HepG2 (cell line): ENCODE data around the gene GPS1. TPM values are rescaled to one million over a fixed set of nuclear protein-coding genes. Genes with fewer than 3 reads are reported as not detected.

ENCODE experiments used
- CREB1 ChIP-seq, 2 experiments: fragments of 450-650 bp in 1 of 2; IDR thresholded peaks; 2 replicates each; pipeline ENCODE4 v1.6.1; 2016 to 2017; ENCODE audit warnings: control low read depth in 1 of 2, mild to moderate bottlenecking in 1 of 2, missing compliant biosample characterization in 1 of 2, missing genetic modification characterization in 1 of 2
- FOXA1 ChIP-seq, 2 experiments: fragments of 450-650 bp in 1 of 2; sonication (generic) in 1 of 2; formaldehyde crosslinking in 1 of 2; IDR thresholded peaks; 2 replicates each; pipeline versions ENCODE4 v1.4.0 to v1.6.1; 2016 to 2020; ENCODE audit warnings: missing genetic modification reagents in 1 of 2
- HES4 ChIP-seq: sonication (generic); formaldehyde crosslinking; IDR thresholded peaks from 2 replicates; pipeline ENCODE4 v1.9.0; 2021; ENCODE audit warnings: mild to moderate bottlenecking, missing genetic modification reagents, borderline replicate concordance
- IRF2 ChIP-seq: IDR thresholded peaks from 2 replicates; pipeline ENCODE4 v1.6.1; 2018; ENCODE audit warnings: missing genetic modification reagents, missing compliant biosample characterization
- JUND ChIP-seq: sonication (generic); formaldehyde crosslinking; IDR thresholded peaks from 2 replicates; pipeline ENCODE4 v1.8.0; 2022; ENCODE audit warnings: mild to moderate bottlenecking, missing genetic modification reagents
- KAT8 ChIP-seq: IDR thresholded peaks from 2 replicates; pipeline ENCODE4 v1.6.1; 2016; ENCODE audit warnings: missing genetic modification reagents, missing compliant biosample characterization
- NFATC3 ChIP-seq: sonication (generic); formaldehyde crosslinking; IDR thresholded peaks from 2 replicates; pipeline ENCODE4 v1.5.1; 2020; ENCODE audit warnings: mild to moderate bottlenecking, missing genetic modification reagents
- SALL2 ChIP-seq: sonication (generic); formaldehyde crosslinking; IDR thresholded peaks from 2 replicates; pipeline ENCODE4 v1.8.1; 2023; ENCODE audit warnings: mild to moderate bottlenecking, missing genetic modification reagents, inconsistent platforms
- TEAD3 ChIP-seq: optimal IDR thresholded peaks from 2 replicates; pipeline ENCODE3; 2016; ENCODE audit warnings: borderline replicate concordance
- ZFP41 ChIP-seq: sonication (generic); formaldehyde crosslinking; IDR thresholded peaks from 2 replicates; pipeline ENCODE4 v1.4.0; 2020; ENCODE audit warnings: mild to moderate bottlenecking, missing genetic modification reagents, borderline replicate concordance
- ZNF10 ChIP-seq: sonication (generic); formaldehyde crosslinking; IDR thresholded peaks from 2 replicates; pipeline ENCODE4 v1.4.0; 2020; ENCODE audit warnings: mild to moderate bottlenecking, low read depth, missing genetic modification reagents, borderline replicate concordance
- ZNF121 ChIP-seq: sonication (generic); formaldehyde crosslinking; IDR thresholded peaks from 2 replicates; pipeline ENCODE4 v1.5.0; 2020; ENCODE audit warnings: mild to moderate bottlenecking, missing genetic modification reagents
- ZNF142 ChIP-seq: sonication (generic); formaldehyde crosslinking; IDR thresholded peaks from 2 replicates; pipeline ENCODE4 v1.4.0; 2020; ENCODE audit warnings: missing genetic modification reagents
- ZNF296 ChIP-seq: sonication (generic); formaldehyde crosslinking; conservative IDR thresholded peaks from 2 replicates; pipeline ENCODE4 v1.5.0; 2020; ENCODE audit warnings: mild to moderate bottlenecking, missing genetic modification reagents
- ZNF576 ChIP-seq: sonication (generic); formaldehyde crosslinking; IDR thresholded peaks from 2 replicates; pipeline ENCODE4 v1.4.0; 2020; ENCODE audit warnings: mild to moderate bottlenecking, missing genetic modification reagents
- ZNF605 ChIP-seq: sonication (generic); formaldehyde crosslinking; IDR thresholded peaks from 2 replicates; pipeline ENCODE4 v1.8.0; 2022; ENCODE audit warnings: mild to moderate bottlenecking, missing genetic modification reagents
- ZNF619 ChIP-seq: sonication (generic); formaldehyde crosslinking; IDR thresholded peaks from 2 replicates; pipeline ENCODE4 v1.4.0; 2020; ENCODE audit warnings: mild to moderate bottlenecking, missing genetic modification reagents
- ZNF841 ChIP-seq: sonication (generic); formaldehyde crosslinking; IDR thresholded peaks from 2 replicates; pipeline ENCODE4 v1.8.1; 2023; ENCODE audit warnings: missing genetic modification reagents, borderline replicate concordance
- ZSCAN29 ChIP-seq: sonication (generic); formaldehyde crosslinking; conservative IDR thresholded peaks from 2 replicates; pipeline ENCODE4 v1.4.0; 2020; ENCODE audit warnings: mild to moderate bottlenecking, missing genetic modification reagents
- polyA plus RNA-seq, 8 experiments: library from polyadenylated mRNA; depleted of rRNA in 3 of 8; stranded (reverse) in 7 of 8; unstranded in 1 of 8; fragments of >200 nt; fragmentation: Illumina TruSeq in 4 of 8; extraction: Trizol in 4 of 8; gene quantifications; 2 replicates each; pipeline versions ENCODE4 v1.2.1 to v1.2.3, GENCODE V29; 2011 to 2016; ENCODE audit warnings: low read depth in 4 of 8, missing spikeins in 1 of 8, mixed read lengths in 1 of 8; ENCODE audit not compliant: insufficient read depth in 1 of 8
- total RNA-seq, 5 experiments: library from RNA; depleted of rRNA; stranded (reverse); fragments of >200 nt; fragmentation: Illumina TruSeq; extraction: Trizol; gene quantifications; 2 replicates each; pipeline ENCODE4 v1.2.3, GENCODE V29; 2016; ENCODE audit warnings: low read depth in 1 of 5
- TF ChIP-seq, protein P1 (sequence below): sonication (generic); formaldehyde crosslinking; IDR thresholded peaks from 2 replicates; pipeline ENCODE4 v1.9.0; 2021; ENCODE audit warnings: missing genetic modification reagents, borderline replicate concordance

GPS1 gene
- total and polyA plus RNA-seq, 2 of the 13 experiments (the other 11 are each of a cell fraction or from before 2014, with no cell fraction given): 124 to 128 TPM

GRCh38 chr17:82105882-82106687 lies 54.4 kb downstream of the GPS1 start (continued):
- peak; percentile 68 for TF ChIP-seq ZNF142 (CRISPR knock-in tag)
- TF ChIP-seq ZNF121 (CRISPR knock-in tag): peak; percentile 47; the same call in 1 of the 2 replicates
- TF ChIP-seq ZNF619: peak; percentile 70; the same call in 1 of the 2 replicates
- peak; percentile 94 for TF ChIP-seq KAT8
- peak; percentile 90 for TF ChIP-seq ZNF296 (CRISPR knock-in tag)
- peak; percentile 66 for TF ChIP-seq ZFP41 (CRISPR knock-in tag)
- 0 out of 2 replicates have a peak, but pooled peaks have one; percentile 64 for TF ChIP-seq ZNF10
- peak; percentile 93; the same call in 1 of the 2 replicates for TF ChIP-seq IRF2 (CRISPR knock-in tag)
- no peak for TF ChIP-seq ZNF841 (CRISPR knock-in tag)
- TF ChIP-seq FOXA1 (IDR thresholded peaks at IDR 0.05): no peak
- TF ChIP-seq FOXA1 (CRISPR knock-in tag; IDR thresholded peaks at IDR 0.05): peak; percentile 70
- TF ChIP-seq, protein P1, sequence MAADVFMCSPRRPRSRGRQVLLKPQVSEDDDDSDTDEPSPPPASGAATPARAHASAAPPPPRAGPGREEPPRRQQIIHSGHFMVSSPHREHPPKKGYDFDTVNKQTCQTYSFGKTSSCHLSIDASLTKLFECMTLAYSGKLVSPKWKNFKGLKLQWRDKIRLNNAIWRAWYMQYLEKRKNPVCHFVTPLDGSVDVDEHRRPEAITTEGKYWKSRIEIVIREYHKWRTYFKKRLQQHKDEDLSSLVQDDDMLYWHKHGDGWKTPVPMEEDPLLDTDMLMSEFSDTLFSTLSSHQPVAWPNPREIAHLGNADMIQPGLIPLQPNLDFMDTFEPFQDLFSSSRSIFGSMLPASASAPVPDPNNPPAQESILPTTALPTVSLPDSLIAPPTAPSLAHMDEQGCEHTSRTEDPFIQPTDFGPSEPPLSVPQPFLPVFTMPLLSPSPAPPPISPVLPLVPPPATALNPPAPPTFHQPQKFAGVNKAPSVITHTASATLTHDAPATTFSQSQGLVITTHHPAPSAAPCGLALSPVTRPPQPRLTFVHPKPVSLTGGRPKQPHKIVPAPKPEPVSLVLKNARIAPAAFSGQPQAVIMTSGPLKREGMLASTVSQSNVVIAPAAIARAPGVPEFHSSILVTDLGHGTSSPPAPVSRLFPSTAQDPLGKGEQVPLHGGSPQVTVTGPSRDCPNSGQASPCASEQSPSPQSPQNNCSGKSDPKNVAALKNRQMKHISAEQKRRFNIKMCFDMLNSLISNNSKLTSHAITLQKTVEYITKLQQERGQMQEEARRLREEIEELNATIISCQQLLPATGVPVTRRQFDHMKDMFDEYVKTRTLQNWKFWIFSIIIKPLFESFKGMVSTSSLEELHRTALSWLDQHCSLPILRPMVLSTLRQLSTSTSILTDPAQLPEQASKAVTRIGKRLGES (CRISPR knock-in tag): no peak; the same call in 1 of the 2 replicates
- TF ChIP-seq HES4 (CRISPR knock-in tag): 0 out of 2 replicates have a peak, but pooled peaks have one; percentile 76
- TF ChIP-seq TEAD3 (CRISPR knock-in tag): peak; percentile 45
- TF ChIP-seq ZNF605 (CRISPR knock-in tag): peak; percentile 98
- TF ChIP-seq SALL2 (CRISPR knock-in tag): peak; percentile 96
- 0 out of 2 replicates have a peak, but pooled peaks have one; percentile 30 for TF ChIP-seq ZSCAN29 (CRISPR knock-in tag)
- peak; percentile 60; the same call in 1 of the 2 replicates for TF ChIP-seq JUND
- no peak for TF ChIP-seq CREB1 (IDR thresholded peaks at IDR 0.05)
- TF ChIP-seq CREB1 (CRISPR knock-in tag; IDR thresholded peaks at IDR 0.05): no peak
- no peak; the same call in 1 of the 2 replicates for TF ChIP-seq NFATC3 (CRISPR knock-in tag)
- no peak for TF ChIP-seq ZNF576 (CRISPR knock-in tag)
